ENCODE measurements around the gene MAPK11.

Gene MAPK11

DNA sequence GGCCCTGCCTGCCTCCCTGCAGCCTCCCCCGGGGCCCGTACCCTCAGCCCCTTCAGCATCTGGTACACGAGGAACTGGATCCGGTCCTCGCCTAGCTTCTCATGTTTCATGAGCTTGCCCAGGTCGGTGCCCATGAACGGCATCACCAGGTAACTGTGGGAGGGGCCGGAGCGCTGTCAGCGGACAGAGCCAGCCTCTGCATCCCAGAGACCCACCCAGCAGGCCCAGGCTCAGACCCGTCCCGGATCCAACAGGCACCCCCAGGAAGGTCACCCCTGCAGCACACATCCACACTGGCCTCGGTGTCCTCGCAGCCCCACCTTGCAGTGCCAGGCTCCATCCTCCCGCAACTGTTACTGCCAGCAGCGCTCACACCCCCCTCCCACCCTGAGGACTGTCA is 13.1 kb downstream of the MAPK11 start:
- H3K27ac Mint-ChIP-seq = no peak overlapping the region
- no peaks in the 10 kb centered on the region for H3K36me3 Mint-ChIP-seq
- H3K4me1 Mint-ChIP-seq = peaks cover 2% of the 10 kb centered on the region
- no peaks in the 10 kb centered on the region for H3K9me3 Mint-ChIP-seq
- no peak for DNase-seq (ENCODE audit: low spot score in 2 of 2)
- ATAC-seq = no peak
- H3K4me3 Mint-ChIP-seq = no peak overlapping the region

DNA sequence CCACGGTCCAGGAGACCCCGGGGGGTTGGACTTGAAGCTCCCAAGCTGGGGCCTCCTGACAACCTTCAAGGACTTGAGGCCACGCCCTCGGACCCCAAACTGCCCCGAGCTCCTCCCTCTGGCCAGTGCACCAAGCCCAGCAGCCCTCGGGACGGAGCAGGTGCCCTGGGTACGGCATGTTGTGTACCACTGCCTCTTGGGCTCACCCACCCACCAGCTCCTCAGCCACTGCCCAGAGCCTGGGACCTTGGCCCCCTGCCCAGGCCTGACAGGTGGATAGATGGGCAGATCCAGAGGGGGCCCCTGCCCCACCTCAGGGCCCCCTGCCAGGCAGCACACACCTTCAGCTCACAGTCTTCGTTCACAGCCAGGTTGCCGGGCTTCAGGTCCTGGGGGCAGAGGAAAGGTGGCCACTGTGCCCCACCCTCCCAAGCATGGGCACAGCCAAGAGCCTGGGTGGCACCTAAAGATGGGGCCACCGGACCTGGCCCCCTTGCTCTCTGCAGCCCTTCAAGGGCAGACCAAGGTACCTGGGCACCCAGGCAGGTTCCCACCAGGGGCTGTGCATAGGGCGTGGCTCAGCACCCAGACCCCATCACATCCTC is 13.8 kb downstream of the MAPK11 start:
- Mint-ChIP-seq H3K4me1 (no peaks in the 10 kb centered on the region), H3K9me3 (no peaks in the 10 kb centered on the region), H3K27ac (no peak overlapping the region), H3K36me3 (no peaks in the 10 kb centered on the region), H3K4me3 (no peak overlapping the region)
- no peak for DNase-seq (ENCODE audit: low spot score in 2 of 2)
- no peak for ATAC-seq

DNA sequence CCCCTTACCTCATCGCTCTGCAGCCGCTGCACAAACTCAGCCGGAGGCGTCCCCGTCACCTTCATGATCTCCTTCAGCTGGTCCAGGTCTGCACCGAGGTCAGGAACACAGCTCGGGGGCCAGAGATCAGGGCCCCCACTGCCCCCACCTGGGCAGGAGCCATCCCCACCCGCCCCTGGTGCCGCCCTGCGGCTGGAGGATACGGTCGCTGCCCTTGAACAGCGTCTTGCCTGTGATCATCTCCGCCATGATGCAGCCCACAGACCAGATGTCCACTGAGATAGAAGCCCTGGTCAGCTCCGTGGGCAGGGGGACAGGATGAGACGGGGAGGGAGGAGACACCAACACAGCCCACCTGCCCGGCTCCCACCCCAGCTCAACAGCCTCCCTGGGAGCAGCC is 14.6 kb downstream of the MAPK11 start:
- Mint-ChIP-seq H3K9me3 (no peaks in the 10 kb centered on the region), H3K4me3 (no peak overlapping the region), H3K4me1 (no peaks in the 10 kb centered on the region), H3K36me3 (no peaks in the 10 kb centered on the region), H3K27ac (no peak overlapping the region)
- DNase-seq (ENCODE audit: low spot score in 2 of 2) (no peak), ATAC-seq (no peak)

DNA sequence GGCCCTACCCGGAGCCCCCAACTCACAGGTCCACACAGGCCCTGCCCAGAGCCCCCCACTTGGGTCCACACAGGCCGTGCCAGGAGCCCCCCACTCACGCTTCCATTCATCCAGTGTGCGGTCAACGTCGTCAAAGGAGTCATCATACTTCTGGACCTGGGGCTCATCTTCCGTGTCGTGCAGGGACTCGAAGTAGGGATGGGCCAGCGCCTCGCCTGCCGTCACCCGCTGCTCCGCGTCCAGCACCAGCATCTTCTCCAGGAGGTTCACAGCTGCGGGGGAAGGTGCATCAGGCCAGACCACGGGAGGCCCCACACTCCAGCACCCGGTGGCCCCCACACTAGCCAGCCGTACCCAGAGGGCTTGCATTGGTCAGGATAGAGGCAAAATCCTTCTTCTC is 15.1 kb downstream of the MAPK11 start:
- no peak overlapping the region for H3K27ac Mint-ChIP-seq

DNA sequence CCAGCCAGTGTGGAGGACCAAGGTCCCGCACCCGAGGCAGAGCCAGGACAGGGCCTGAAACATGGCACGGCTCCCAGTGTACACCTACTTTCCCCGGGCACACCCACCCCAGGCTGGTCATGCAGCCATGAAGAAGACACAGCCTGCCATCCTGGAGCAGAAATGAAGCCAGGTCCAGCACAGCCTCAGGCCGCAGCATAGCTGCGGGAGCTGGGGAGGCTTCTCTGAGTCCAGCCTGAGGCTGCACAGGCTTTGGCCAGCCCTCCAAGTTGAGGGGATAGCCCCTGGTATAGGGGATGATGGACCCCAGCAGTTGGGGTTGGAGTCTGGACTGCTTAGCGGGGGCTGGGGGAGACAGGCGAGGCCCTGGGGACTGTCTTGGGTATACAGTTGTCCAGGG is 16.2 kb downstream of the MAPK11 start:
- ATAC-seq (no peak), DNase-seq (ENCODE audit: low spot score in 2 of 2) (no peak)
- Mint-ChIP-seq H3K9me3 (no peaks in the 10 kb centered on the region), H3K27ac (no peak overlapping the region), H3K36me3 (no peaks in the 10 kb centered on the region), H3K4me3 (no peak overlapping the region), H3K4me1 (peaks cover 6% of the 10 kb centered on the region)

More for the DNA sequence above, 15.1 kb downstream of the MAPK11 start:
- Mint-ChIP-seq H3K4me3 (no peak overlapping the region), H3K9me3 (no peaks in the 10 kb centered on the region), H3K4me1 (peaks cover 4% of the 10 kb centered on the region), H3K36me3 (no peaks in the 10 kb centered on the region)
- DNase-seq (ENCODE audit: low spot score in 2 of 2) (no peak), ATAC-seq (no peak)

DNA sequence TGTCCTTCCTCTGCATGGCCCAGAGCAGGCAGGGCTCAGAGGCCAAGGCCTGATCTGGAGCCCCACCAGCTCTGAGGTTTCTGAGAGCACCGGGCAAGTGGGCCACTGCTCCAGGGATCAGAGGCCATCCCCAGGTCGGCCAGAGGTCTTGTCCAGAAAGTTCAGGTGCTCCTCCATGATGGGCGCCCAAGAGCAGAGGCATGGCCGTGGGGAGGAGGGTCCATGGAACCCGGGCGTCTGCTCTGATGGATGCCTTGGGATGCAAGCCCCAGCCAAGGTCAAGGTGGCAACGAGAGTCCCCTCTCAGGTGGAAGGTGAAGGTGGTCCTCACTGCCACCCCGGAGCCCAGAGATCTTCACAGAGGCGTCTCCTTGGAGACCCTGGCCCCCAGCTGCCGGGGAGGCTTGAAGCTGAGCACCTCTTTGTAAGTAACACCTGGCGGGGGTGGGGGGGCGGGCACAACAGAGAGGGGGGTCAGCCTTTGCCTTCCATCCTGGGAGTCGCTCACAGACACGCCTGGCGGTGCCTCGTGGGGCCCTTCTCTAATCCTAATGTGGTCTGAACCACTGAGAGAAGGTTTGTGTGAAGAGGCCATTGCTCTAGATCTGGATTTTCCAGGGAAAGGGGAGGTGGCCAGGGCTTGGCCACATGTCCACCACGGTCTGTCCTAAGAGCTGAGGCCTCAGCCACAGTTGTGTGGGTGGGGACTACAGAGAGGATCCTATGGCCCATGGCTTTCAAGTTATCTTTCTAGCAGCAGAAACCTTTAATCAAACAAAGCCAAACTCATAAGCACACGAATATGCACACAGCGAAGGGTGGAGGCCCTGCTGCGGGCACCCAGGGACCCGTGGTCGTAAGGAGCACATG is 16.9 kb downstream of the MAPK11 start:
- peaks cover 6% of the 10 kb centered on the region for H3K4me1 Mint-ChIP-seq
- DNase-seq (ENCODE audit: low spot score in 2 of 2) (no peak), ATAC-seq (no peak)
- no peak overlapping the region for H3K4me3 Mint-ChIP-seq
- H3K36me3 Mint-ChIP-seq = no peaks in the 10 kb centered on the region
- no peak overlapping the region for H3K27ac Mint-ChIP-seq
- no peaks in the 10 kb centered on the region for H3K9me3 Mint-ChIP-seq

DNA sequence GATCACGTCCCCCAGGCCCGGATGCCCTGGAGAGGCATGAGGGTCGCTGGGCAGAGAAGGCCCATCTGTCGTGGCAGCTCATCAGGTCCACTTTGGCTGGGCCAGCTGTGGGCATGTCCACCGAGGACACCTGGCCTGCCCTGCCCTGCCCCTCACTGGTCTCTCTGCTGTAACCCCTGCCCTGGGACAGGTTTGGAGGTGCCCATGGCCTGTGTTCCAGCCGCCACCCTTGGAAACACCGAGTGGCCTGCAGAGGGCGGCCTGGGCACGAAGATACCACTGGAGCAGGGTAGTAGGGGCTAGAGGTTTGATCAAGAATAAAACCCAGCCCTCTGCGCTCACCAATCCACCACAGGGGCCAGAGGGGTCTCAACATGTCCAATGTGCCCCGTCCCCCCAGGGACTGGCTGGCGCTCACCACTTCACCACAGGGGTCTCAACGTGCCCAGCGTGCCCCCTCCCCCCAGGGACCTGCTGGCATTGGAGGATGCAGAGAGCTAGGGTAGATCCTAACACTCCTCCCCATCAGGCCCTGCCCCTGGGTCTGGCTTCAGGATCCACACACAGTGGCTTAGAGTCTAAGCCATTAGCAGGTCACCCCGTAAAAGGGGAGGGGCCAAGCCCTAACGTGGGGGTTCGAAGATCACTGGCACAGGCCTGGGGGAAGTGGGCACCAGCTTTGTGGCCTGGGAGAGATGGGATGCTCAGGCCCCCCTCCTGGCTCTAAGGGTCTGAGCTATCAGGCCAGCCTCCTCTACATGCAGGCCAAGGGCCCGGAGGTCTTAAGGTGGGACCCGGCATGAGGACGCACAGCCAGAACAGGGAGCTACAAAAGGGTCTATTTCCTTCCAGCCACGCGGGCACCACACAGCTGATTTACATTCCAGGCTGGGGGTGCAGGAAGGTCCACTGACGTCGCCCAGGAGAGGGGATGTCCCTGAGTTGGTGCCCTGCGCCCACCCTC is 17.8 kb downstream of the MAPK11 start:
- H3K9me3 Mint-ChIP-seq = no peaks in the 10 kb centered on the region
- peak overlapping the region; percentile 73 for H3K4me3 Mint-ChIP-seq
- peak; percentile 46 to 80 for DNase-seq (ENCODE audit: low spot score in 2 of 2)
- peaks cover 7% of the 10 kb centered on the region for H3K36me3 Mint-ChIP-seq
- ATAC-seq = peak; percentile 67
- no peak overlapping the region for H3K27ac Mint-ChIP-seq
- peaks cover 13% of the 10 kb centered on the region for H3K4me1 Mint-ChIP-seq

DNA sequence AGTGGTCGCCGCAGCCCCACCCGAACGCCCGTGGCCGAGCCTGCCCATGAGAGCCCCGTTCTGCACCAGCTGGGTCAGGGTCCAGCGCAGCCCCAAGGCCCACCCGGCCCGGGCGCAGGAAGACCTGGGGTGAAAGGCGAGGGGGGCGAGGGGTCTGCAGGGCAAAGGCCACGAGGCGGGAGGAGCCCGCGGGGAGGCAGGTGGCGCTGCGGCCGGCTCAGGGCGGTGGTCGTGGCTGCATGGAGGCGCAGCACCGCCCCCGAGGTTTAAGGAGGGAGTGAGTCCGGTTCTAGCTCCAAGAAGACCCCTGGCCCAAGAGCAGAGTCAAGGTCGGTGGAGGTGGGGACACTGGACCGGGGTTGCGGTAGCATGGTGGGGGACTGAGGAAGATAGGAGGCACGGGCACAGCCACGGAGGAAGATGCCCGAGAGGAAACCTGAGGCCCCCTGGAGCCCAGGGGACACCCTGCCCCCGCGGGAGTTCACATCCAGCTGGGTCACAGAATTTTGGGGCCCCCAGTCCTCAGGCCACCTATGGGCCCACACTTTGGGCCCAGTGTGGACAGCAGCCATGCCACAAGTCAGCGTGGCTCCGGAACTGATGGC is 18.6 kb downstream of the MAPK11 start:
- Mint-ChIP-seq H3K9me3 (no peaks in the 10 kb centered on the region), H3K27ac (no peak overlapping the region), H3K36me3 (peaks cover 14% of the 10 kb centered on the region), H3K4me3 (peak overlapping the region; percentile 73), H3K4me1 (peaks cover 17% of the 10 kb centered on the region)
- no peak for DNase-seq (ENCODE audit: low spot score in 2 of 2)
- ATAC-seq = no peak

DNA sequence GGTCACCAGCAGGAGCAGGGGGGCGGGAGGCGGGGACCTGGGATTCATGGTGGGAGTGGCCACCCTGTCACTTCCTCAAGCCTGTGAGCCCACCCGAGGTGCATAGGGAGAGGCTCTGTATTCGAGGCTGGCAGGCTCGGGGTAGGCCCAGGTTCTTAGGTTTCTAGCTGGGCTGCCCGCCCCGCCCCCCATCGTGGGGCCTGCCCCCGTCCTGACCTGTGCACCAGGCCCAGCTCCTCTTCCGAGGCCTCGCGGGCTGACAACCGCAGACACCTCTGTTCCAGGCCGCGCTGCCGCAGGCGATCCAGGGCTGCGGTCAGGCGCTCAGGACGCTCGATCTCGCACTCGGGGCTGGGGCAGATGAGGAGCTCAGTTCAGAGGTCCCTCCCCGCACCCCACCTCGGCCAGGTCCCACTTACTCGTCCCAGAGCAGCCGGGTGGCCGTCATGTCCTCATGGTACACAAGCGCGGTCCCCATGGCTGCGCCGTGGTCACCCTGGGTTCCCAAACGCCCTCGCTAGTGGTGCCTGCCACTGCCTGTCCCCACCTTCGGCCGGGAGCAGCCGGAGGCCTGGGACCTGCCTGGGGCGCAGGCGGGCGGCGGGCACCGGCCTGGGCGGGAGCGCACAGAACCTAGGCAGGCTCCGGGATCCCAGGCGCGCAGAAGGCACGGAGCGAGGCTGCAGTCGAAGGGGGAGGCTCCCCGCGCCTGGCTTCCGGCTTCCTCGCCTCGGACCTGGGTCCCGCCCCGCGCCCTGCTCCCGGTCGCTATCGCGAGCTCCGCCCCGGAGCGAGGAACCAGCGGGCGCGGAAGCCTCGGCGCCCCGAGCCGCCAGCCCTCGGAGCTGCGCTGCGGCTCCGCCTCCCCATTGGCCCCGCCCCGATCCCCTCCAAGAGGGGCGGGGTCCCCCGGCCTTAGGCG is 19.4 kb downstream of the MAPK11 start, which contains the start of gene HDAC10:
HDAC10 (minus strand) TSS at position 711 of the 922 bp plus-strand sequence; CDS start at position 478, 233 bp downstream.
- peaks cover 22% of the 10 kb centered on the region for H3K4me1 Mint-ChIP-seq
- H3K27ac Mint-ChIP-seq = no peak within 1 kb of the TSS
- ATAC-seq = peak; percentile 84
- no peaks in the 10 kb centered on the region for H3K9me3 Mint-ChIP-seq
- H3K4me3 Mint-ChIP-seq = peak within 1 kb of the TSS; percentile 73
- DNase-seq (ENCODE audit: low spot score in 2 of 2) = peak; percentile 69 to 88
- peaks cover 19% of the 10 kb centered on the region for H3K36me3 Mint-ChIP-seq

DNA sequence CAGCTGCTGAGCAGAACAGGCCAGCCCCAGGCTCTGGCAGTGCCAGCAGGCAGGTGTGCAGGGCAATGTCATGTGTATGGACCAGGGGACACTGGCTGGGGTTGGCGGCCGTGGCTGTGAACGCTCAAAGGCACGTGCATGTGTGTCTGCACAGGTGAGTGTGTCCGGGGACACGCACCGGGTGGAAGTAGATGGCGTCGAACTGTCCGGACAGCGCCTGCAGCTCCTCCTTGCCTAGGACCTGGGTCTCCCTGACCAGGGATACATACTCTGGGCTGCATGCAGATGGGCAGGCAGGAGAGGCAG is 20.0 kb downstream of the MAPK11 start:
- DNase-seq (ENCODE audit: low spot score in 2 of 2) = peak in 1 of 2 donors; percentile 55
- peak overlapping the region; percentile 73 for H3K4me3 Mint-ChIP-seq
- H3K27ac Mint-ChIP-seq = no peak overlapping the region
- peaks cover 20% of the 10 kb centered on the region for H3K36me3 Mint-ChIP-seq
- no peaks in the 10 kb centered on the region for H3K9me3 Mint-ChIP-seq
- no peak for ATAC-seq
- peaks cover 25% of the 10 kb centered on the region for H3K4me1 Mint-ChIP-seq

DNA sequence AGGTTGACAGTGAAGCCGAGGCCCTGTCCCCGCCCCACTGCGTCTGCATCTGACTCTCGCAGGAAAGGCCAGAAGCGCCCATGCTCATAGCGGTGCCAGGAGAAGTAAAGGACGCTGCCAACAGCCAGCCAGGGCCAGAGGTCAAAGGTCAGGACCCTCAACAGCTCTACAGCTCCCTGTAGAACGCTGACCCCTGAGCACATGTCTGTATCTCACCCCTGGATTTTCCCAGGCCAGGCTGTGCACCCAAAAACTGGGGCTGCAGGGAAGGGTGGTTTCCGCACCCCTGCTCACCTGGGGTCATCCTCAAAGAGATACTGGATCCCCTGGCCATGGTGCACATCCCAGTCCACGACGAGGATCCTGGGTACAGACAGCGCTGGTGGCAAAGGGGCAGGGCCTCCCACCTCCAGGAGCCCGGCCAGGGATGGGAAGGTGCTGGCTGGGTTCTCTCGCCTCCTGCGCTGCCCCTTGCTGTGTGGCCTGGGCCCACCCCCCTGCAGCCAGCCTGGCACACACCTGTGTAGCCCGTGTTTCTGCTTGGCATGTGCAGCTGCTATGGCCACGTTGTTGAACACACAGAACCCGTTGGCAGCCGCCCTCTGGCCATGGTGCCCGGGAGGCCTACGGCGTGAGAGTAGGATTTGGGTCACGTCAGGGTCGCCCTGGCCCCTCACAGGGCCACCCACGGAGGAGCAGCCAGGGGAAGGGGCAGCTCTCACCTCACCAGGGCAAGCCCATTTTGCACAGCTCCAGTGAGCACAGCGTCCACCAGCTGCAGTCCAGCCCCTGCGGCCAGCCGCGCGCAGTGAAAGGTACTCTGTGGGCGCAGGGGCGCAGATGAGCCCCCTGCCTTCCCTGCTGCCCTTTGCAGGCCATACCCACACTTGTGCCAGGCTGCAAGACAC is 20.6 kb downstream of the MAPK11 start:
- Mint-ChIP-seq H3K4me1 (peaks cover 31% of the 10 kb centered on the region), H3K4me3 (peak overlapping the region; percentile 73)
- ATAC-seq = no peak

DNA sequence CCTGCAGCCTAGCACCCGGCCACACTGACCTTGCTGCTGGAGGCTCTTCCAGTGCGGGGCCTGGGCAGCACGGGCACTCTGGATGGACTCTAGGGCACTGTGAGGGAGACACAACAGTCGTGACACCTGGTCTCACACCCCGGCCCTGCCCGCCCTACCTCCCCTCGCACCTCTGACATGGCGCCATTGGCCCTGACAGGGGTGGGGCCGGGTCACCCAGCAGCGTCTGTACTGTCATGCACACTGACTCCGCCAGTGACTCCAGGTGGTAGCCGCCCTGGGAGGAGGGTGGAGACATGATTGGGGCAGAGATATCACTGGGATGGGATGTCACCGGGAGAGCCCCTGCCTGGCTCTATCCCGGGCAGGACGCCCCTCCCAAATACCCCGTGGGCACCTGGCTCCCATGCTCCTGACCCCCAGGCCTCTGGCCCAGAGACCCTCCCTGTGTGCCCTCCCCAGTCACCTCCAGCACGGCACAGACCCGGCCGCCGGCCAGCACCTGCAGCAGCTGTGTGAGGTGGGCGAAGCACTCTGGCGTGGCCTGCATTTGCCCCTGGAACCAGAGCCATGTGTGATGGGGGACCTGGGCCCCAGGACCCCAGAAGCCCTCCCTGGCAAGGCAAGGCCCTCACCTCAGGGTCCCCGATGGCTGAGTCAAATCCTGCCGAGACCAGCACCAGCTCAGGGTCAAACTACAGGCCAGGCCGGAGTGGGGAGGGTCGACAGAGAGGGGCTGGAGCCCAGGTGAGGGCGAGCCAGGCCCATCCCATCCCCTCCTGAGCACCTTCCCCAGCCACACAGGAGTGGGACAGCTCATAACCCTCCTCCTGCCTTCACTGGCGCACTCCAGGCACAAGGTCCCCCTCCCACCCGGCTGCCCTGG is 21.7 kb downstream of the MAPK11 start:
- Mint-ChIP-seq H3K36me3 (peaks cover 36% of the 10 kb centered on the region), H3K4me3 (peak overlapping the region; percentile 96), H3K4me1 (peaks cover 31% of the 10 kb centered on the region), H3K27ac (peak overlapping the region; percentile 87), H3K9me3 (no peaks in the 10 kb centered on the region)
- no peak for ATAC-seq
- DNase-seq (ENCODE audit: low spot score in 2 of 2) = no peak

More for the DNA sequence above, 20.6 kb downstream of the MAPK11 start:
- H3K36me3 Mint-ChIP-seq = peaks cover 26% of the 10 kb centered on the region
- no peak overlapping the region for H3K27ac Mint-ChIP-seq
- no peak for DNase-seq (ENCODE audit: low spot score in 2 of 2)
- no peaks in the 10 kb centered on the region for H3K9me3 Mint-ChIP-seq

Measured in stimulated activated effector memory CD8-positive, alpha-beta T cell treated with anti-CD3 and anti-CD28 coated beads, Interleukin-12 subunit alpha, Interleukin-12 subunit beta, amount 100 ng/mL, for 72 hours (primary cell).